Measurements from ENCODE around the gene KCNK17.
A peak's percentile ranks its signal among the peaks of the same experiment; 100 is the strongest.

The KCNK17 gene, protein sequence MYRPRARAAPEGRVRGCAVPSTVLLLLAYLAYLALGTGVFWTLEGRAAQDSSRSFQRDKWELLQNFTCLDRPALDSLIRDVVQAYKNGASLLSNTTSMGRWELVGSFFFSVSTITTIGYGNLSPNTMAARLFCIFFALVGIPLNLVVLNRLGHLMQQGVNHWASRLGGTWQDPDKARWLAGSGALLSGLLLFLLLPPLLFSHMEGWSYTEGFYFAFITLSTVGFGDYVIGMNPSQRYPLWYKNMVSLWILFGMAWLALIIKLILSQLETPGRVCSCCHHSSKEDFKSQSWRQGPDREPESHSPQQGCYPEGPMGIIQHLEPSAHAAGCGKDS

GRCh38 chr6:39314273-39314795 is at the start of gene KCNK17:
Gene KCNK17, minus strand, starts transcription at chr6:39314419. Its CDS starts 99 bp downstream, at chr6:39314320.
- no peak for DNase-seq

DNA sequence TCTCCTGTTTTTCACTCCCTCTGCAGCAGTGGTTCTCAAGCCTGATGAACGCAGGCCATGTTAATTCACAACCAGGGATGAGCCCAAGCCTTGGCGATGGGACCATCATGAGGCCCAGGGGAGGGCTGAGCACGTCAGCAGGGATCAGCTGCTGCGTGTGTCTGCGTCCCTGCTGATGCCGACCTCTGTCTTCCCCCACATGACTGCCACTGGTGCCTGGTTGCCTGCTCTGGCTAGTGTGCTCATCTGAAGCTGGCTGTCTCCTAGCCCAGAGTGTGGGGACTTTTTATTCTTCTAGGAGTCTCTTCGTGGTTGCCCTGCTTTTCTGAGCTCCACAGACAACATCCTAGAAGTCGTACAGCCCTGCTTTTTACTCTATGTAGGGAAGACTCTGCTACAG is 49.1 kb upstream of the KCNK17 start:
- no peak for DNase-seq

GRCh38 chr6:39362487-39362865 is 48.3 kb upstream of the KCNK17 start:
- no peak for DNase-seq

DNA sequence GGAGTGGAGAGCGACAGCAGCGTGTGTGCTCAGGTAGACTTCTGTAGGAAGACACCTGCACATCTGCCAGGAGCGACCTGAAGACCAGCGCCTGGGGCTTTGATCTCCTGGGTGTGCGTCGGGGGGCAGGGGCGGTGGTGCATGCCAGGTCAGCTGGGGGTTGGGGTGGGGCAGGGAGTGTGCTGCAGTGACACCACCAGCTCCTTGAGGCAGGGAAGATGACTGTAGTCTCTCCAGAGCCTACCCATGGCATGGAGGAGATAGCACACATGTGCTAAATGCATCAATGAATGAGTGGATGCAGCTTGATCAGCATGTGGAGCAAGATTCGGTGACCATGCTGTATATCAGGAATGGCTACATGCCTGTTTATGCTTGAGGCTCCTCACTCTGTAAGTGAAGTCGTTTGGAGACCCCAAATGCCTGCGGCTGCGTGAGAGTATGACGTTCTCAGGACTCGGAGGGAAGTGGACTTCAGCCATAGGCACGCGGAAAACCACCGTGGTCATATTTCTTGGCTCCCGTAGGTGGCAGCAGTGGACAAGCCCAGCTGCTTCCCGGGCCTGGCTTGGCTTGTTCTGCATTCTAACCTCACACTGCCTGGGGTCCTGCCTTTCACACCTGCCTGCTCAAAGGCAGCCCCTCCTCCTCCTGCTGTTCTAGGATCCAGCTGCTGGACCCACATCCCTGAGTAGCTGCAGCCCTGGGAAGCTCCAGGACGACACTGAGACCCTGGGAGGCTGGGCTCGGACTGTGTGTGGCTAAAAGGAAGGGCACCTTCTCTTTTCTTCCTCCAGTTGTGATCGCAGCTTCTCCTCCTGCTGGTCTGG is 47.7 kb upstream of the KCNK17 start:
- peak; percentile 64 for DNase-seq

GRCh38 chr6:39360378-39360777 is 46.2 kb upstream of the KCNK17 start:
- no peak for DNase-seq

GRCh38 chr6:39357998-39358686 is 43.9 kb upstream of the KCNK17 start:
- DNase-seq, result peak; percentile 77

DNA sequence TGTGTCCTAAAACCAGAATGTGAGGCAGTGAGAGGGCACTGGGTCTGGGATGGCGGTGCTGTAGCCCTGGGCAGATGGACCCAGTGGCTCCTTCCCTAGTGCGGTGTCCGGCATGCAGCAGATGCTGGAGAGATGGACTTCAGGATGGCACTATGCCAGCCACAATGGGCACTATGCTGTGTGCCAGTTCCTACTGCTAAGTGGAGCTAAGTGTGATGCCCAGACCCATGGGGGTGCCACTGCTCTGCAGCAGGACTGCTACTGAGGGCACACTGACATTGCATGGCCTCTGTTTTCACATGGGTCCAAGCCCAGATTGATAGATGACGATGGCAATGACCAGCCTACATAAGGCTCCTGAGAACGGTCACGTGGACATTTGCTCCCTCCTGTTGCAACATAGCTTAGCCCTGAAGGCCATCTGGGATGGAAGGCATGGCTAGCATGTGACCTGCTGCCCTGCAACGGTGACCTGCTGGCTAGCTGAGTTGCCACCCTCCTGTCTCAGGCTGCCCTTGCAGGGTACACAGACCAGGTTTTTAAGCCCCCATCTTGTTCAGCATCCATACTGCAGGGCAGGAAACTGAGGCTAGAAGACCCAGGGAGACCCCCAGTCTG is 39.6 kb upstream of the KCNK17 start:
- DNase-seq, result no peak

- no peak for DNase-seq
Measured at GRCh38 chr6:39350723-39351505, 36.7 kb upstream of the KCNK17 start.

DNA sequence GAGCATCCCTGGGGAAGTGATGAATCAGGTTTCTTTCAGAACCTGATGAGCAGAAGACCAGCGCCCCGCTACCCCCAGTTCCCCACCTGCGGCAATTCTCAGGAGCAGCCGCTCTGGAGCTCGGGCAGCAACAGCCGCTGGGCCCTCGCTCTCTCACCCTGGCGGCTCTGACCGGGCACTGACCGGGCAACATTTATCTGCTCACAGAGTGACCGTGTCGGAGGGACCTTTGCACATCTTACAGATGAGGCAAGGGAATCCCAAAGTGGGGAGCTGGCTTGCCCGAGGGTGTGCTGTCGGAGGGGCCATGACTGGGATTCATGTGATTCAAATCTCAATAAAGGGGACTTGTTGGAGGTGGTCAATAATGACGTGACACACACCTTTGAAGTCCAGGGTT is 34.5 kb upstream of the KCNK17 start:
- DNase-seq, result no peak

DNA sequence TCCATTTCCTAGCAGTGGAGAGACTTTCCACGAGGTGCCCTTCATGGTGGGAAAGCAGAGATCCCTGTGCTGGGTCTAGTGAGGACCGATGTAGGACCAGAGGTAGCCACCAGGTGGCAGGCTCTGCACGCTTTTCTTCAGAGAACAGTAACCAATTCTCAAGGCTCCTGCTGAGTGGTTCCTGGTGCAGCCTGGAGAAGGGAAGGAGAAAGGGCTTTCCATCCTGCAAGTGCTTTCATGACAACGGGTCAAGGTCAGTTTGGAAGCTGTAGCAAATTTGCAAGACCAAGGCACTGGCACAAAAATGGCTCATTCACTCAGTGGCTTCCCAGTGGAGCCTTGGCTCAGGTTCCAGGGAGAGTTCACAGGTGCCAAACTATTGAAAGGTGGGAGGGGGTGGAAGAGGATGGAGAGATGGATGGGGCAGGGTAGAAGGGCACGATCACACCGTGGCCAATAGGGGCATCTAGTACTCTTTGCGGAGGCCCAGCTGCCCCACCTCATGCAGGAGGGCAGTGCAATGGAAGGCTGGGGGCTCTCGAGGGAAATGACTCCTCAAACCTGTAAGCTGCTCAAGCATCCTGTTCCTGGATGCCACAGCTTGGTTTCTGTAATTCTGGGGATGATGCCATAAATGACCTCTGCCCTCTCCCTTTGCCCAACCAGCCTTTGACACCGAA is 33.8 kb upstream of the KCNK17 start:
- peak; percentile 57 for DNase-seq

GRCh38 chr6:39347206-39347605 is 33.0 kb upstream of the KCNK17 start:
- no peak for DNase-seq

GRCh38 chr6:39344821-39345280 is 30.6 kb upstream of the KCNK17 start:
- no peak for DNase-seq

DNA sequence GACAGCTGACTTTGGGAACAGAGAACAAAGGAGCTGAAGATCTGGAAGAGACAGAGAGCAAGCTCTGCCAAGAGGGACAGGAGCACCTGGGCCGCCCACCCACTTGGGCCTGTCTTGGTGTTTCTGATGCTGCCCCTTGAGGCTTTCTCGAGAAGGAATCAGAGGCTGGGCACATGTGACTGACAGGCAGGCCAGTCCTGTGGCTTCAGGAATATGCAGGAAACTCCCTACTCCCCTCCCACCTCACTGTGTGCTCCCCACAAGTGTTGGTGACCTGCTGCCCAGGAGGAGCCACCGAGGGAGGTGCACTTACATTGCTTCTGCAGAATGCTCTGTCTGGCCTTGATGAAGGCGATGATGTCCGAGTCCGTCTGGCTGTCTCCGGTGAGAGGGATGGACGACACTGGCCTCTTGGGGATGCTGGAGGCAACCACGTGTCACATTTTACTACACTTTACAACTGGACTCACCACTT is 29.2 kb upstream of the KCNK17 start:
- no peak for DNase-seq

GRCh38 chr6:39342692-39343395 is 28.6 kb upstream of the KCNK17 start:
- peak; percentile 41 for DNase-seq

GRCh38 chr6:39341937-39342336 is 27.7 kb upstream of the KCNK17 start:
- no peak for DNase-seq

GRCh38 chr6:39341352-39341751 is 27.1 kb upstream of the KCNK17 start:
- no peak for DNase-seq

GRCh38 chr6:39339868-39340550 is 25.8 kb upstream of the KCNK17 start:
- DNase-seq, result peak; percentile 99

GRCh38 chr6:39339096-39339867 is 25.1 kb upstream of the KCNK17 start:
- peak; percentile 47 for DNase-seq

DNA sequence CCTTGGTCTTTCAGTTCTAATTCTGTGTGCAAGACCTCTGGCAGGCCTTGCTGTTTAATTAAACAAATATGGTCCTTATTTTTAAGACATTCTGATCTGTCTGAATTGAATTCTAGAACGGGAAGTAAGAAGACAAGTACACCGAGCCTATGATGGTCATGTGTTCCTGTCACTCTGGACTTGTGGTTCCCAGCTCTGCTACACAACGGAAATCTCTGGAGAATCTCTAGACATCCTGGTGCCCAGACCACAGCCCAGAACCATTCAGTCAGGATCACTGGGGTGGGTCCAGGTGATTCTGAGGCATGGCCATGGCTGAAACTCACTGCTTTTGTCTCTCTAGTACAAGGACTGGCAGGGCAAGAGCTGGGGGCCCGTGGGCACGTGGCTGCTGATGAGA is 24.2 kb upstream of the KCNK17 start:
- no peak for DNase-seq
